GM12878 (cell line): ENCODE results near the gene FAM222A.

Experiments used
- CEBPB ChIP-seq, 2 experiments: fragments of 150-350 bp in 1 of 2; IDR thresholded peaks; 2 replicates each; pipeline ENCODE4 v1.6.1; 2012 to 2014; ENCODE audit warnings: low read depth in 2 of 2, low read length in 2 of 2, borderline replicate concordance in 1 of 2, inconsistent platforms in 1 of 2
- CTCF ChIP-seq, 3 experiments: IDR thresholded peaks in 2 of 3; conservative IDR thresholded peaks in 1 of 3; 2 replicates each; pipeline ENCODE4 v1.5.1; 2011; ENCODE audit warnings: low read depth in 3 of 3, low read length in 3 of 3, mild to moderate bottlenecking in 3 of 3, control low read depth in 2 of 3, moderate library complexity in 2 of 3, inconsistent platforms in 1 of 3, mixed read lengths in 1 of 3; ENCODE audit not compliant: control insufficient read depth in 2 of 3, insufficient read depth in 1 of 3; ENCODE audit errors: extremely low read depth in 1 of 3
- FOXK2 ChIP-seq: fragments of 450-650 bp; IDR thresholded peaks from 2 replicates; pipeline ENCODE4 v1.6.1; 2017; ENCODE audit warnings: mild to moderate bottlenecking, moderate library complexity
- POLR2AphosphoS5 ChIP-seq: IDR thresholded peaks from 2 replicates; pipeline ENCODE4 v1.6.1; 2011; ENCODE audit warnings: mild to moderate bottlenecking, low read length, inconsistent platforms
- RAD21 ChIP-seq: IDR thresholded peaks from 2 replicates; pipeline ENCODE4 v1.6.1; 2011; ENCODE audit warnings: mild to moderate bottlenecking, low read depth, low read length, moderate library complexity; ENCODE audit not compliant: insufficient read depth
- RB1 ChIP-seq: fragments of 450-650 bp; formaldehyde crosslinking; IDR thresholded peaks from 2 replicates; pipeline ENCODE4 v1.6.1; 2017; ENCODE audit warnings: mild to moderate bottlenecking, borderline replicate concordance
- RFX5 ChIP-seq: IDR thresholded peaks from 2 replicates; pipeline ENCODE4 v1.6.1; 2011; ENCODE audit warnings: low read depth, low read length, improper control_type of control experiment
- TAF1 ChIP-seq: IDR thresholded peaks from 2 replicates; pipeline ENCODE4 v1.6.1; 2011; ENCODE audit warnings: mild to moderate bottlenecking, low read depth, low read length, borderline replicate concordance
- YY1 ChIP-seq: IDR thresholded peaks from 2 replicates; pipeline ENCODE4 v1.6.1; 2011; ENCODE audit warnings: low read depth, mild to moderate bottlenecking, low read length
- TF ChIP-seq, protein P1 (sequence below): IDR thresholded peaks from 2 replicates; pipeline ENCODE4 v1.6.1; 2012; ENCODE audit warnings: low read depth, low read length, improper control_type of control experiment

DNA sequence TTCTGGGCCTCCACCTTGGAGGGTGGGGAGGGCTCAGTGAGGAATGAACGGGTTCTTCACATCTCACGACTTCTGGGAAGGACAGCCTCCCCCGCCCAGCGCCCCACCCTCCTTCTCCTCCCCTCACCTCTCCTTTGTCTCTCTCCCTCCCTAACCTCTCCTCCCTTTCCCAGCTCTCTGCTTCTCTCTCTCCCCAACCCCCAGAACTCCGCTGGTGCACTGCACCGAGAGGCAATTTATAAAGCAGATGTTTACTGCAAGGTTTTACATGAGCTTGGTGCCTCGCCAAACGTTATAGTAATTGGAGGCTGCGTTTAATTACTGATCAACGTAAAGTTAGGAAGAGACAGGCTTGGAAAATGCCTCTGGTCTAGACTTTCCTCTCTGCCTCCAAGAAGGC is 42.9 kb upstream of the FAM222A start:
- no peak for TF ChIP-seq YY1
- TF ChIP-seq POLR2AphosphoS5 = no peak
- TF ChIP-seq CTCF (IDR thresholded peaks at IDR 0.05 in 2 of 3, conservative IDR thresholded peaks at IDR 0.05 in 1 of 3; ENCODE audit: control insufficient read depth in 2 of 3, extremely low read depth in 1 of 3, insufficient read depth in 1 of 3, low read depth in 3 of 3, low read length in 3 of 3) = no peak
- TF ChIP-seq TAF1 = no peak
- TF ChIP-seq, protein P1, sequence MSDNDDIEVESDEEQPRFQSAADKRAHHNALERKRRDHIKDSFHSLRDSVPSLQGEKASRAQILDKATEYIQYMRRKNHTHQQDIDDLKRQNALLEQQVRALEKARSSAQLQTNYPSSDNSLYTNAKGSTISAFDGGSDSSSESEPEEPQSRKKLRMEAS = no peak
- TF ChIP-seq RAD21 = no peak
- no peak for TF ChIP-seq CEBPB (IDR thresholded peaks at IDR 0.05; ENCODE audit: borderline replicate concordance in 1 of 2, low read depth in 2 of 2, low read length in 2 of 2)
- no peak for TF ChIP-seq FOXK2
- TF ChIP-seq RB1 = no peak
- no peak for TF ChIP-seq RFX5
